HepG2 (cell line): ENCODE measurements around the gene TADA2A. TPM values are rescaled to one million over a fixed set of nuclear protein-coding genes. Genes with fewer than 3 reads are reported as not detected.

Source experiments
- ADNP ChIP-seq: sonication (generic); formaldehyde crosslinking; IDR thresholded peaks from 2 replicates; pipeline ENCODE4 v1.4.0; 2020; ENCODE audit warnings: missing genetic modification reagents
- ATAD3A ChIP-seq: sonication (generic); formaldehyde crosslinking; IDR thresholded peaks from 2 replicates; pipeline ENCODE4 v1.4.0; 2020; ENCODE audit warnings: missing genetic modification reagents
- EHMT2 ChIP-seq: fragments of 200-600 bp; sonication (generic); IDR thresholded peaks from 2 replicates; pipeline ENCODE4 v1.7.0; 2017; ENCODE audit warnings: antibody characterized with exemption, low read depth, low read length, borderline replicate concordance
- JUND ChIP-seq: sonication (generic); formaldehyde crosslinking; IDR thresholded peaks from 2 replicates; pipeline ENCODE4 v1.8.0; 2022; ENCODE audit warnings: mild to moderate bottlenecking, missing genetic modification reagents
- KLF12 ChIP-seq: sonication (generic); formaldehyde crosslinking; IDR thresholded peaks from 2 replicates; pipeline ENCODE4 v1.4.0; 2020; ENCODE audit warnings: missing genetic modification reagents, borderline replicate concordance
- LCORL ChIP-seq, 2 experiments: fragments of 450-650 bp in 1 of 2; sonication (generic) in 1 of 2; formaldehyde crosslinking in 1 of 2; IDR thresholded peaks; 2 replicates each; pipeline versions ENCODE4 v1.5.0 to v1.6.1; 2017 to 2020; ENCODE audit warnings: antibody characterized with exemption in 1 of 2, missing genetic modification reagents in 1 of 2
- MTF1 ChIP-seq: sonication (generic); formaldehyde crosslinking; IDR thresholded peaks from 2 replicates; pipeline ENCODE4 v1.5.0; 2020; ENCODE audit warnings: missing genetic modification reagents
- PITX1 ChIP-seq: sonication (generic); formaldehyde crosslinking; IDR thresholded peaks from 2 replicates; pipeline ENCODE4 v1.5.1; 2020; ENCODE audit warnings: mild to moderate bottlenecking, missing genetic modification reagents
- SRSF1 ChIP-seq: fragments of 200-400 bp; formaldehyde crosslinking; optimal IDR thresholded peaks from 2 replicates; pipeline ENCODE3; 2017; ENCODE audit warnings: mild to moderate bottlenecking, low read depth, low read length, moderate library complexity
- TMF1 ChIP-seq: sonication (generic); formaldehyde crosslinking; IDR thresholded peaks from 2 replicates; pipeline ENCODE4 v1.8.1; 2022; ENCODE audit warnings: low read depth, missing genetic modification reagents
- ZNF33B ChIP-seq: sonication (generic); formaldehyde crosslinking; IDR thresholded peaks from 2 replicates; pipeline ENCODE4 v1.5.1; 2020; ENCODE audit warnings: mild to moderate bottlenecking, missing genetic modification reagents
- ZNF451 ChIP-seq: sonication (generic); formaldehyde crosslinking; IDR thresholded peaks from 2 replicates; pipeline ENCODE4 v1.5.0; 2020; ENCODE audit warnings: mild to moderate bottlenecking, missing genetic modification reagents
- ZNF562 ChIP-seq: sonication (generic); formaldehyde crosslinking; IDR thresholded peaks from 2 replicates; pipeline ENCODE4 v1.8.0; 2022; ENCODE audit warnings: missing genetic modification reagents, borderline replicate concordance
- ZNF629 ChIP-seq: sonication (generic); formaldehyde crosslinking; conservative IDR thresholded peaks from 2 replicates; pipeline ENCODE4 v1.5.0; 2020; ENCODE audit warnings: missing genetic modification reagents
- ZSCAN31 ChIP-seq: sonication (generic); formaldehyde crosslinking; IDR thresholded peaks from 2 replicates; pipeline ENCODE4 v1.5.0; 2020; ENCODE audit warnings: low read depth, mild to moderate bottlenecking, missing genetic modification reagents
- polyA plus RNA-seq, 8 experiments: library from polyadenylated mRNA; depleted of rRNA in 3 of 8; stranded (reverse) in 7 of 8; unstranded in 1 of 8; fragments of >200 nt; fragmentation: Illumina TruSeq in 4 of 8; extraction: Trizol in 4 of 8; gene quantifications; 2 replicates each; pipeline versions ENCODE4 v1.2.1 to v1.2.3, GENCODE V29; 2011 to 2016; ENCODE audit warnings: low read depth in 4 of 8, missing spikeins in 1 of 8, mixed read lengths in 1 of 8; ENCODE audit not compliant: insufficient read depth in 1 of 8
- total RNA-seq, 5 experiments: library from RNA; depleted of rRNA; stranded (reverse); fragments of >200 nt; fragmentation: Illumina TruSeq; extraction: Trizol; gene quantifications; 2 replicates each; pipeline ENCODE4 v1.2.3, GENCODE V29; 2016; ENCODE audit warnings: low read depth in 1 of 5
- TF ChIP-seq, protein P1 (sequence below): sonication (generic); formaldehyde crosslinking; IDR thresholded peaks from 2 replicates; pipeline ENCODE4 v1.4.0; 2020; ENCODE audit warnings: mild to moderate bottlenecking, missing genetic modification reagents
- TF ChIP-seq, protein P2 (sequence below): sonication (generic); formaldehyde crosslinking; conservative IDR thresholded peaks from 2 replicates; pipeline ENCODE4 v1.4.0; 2020; ENCODE audit warnings: missing genetic modification reagents
- TF ChIP-seq, protein P3 (sequence below): sonication (generic); formaldehyde crosslinking; IDR thresholded peaks from 2 replicates; pipeline ENCODE4 v1.5.0; 2020; ENCODE audit warnings: missing genetic modification reagents
- TF ChIP-seq, protein P4 (sequence below): sonication (generic); formaldehyde crosslinking; IDR thresholded peaks from 2 replicates; pipeline ENCODE4 v1.8.0; 2022; ENCODE audit warnings: missing genetic modification reagents, mild to moderate bottlenecking, inconsistent platforms, borderline replicate concordance

TADA2A gene
- total and polyA plus RNA-seq, 2 of the 13 experiments (the other 11 are each of a cell fraction or from before 2014, with no cell fraction given): 8.0 to 14.0 TPM

DNA sequence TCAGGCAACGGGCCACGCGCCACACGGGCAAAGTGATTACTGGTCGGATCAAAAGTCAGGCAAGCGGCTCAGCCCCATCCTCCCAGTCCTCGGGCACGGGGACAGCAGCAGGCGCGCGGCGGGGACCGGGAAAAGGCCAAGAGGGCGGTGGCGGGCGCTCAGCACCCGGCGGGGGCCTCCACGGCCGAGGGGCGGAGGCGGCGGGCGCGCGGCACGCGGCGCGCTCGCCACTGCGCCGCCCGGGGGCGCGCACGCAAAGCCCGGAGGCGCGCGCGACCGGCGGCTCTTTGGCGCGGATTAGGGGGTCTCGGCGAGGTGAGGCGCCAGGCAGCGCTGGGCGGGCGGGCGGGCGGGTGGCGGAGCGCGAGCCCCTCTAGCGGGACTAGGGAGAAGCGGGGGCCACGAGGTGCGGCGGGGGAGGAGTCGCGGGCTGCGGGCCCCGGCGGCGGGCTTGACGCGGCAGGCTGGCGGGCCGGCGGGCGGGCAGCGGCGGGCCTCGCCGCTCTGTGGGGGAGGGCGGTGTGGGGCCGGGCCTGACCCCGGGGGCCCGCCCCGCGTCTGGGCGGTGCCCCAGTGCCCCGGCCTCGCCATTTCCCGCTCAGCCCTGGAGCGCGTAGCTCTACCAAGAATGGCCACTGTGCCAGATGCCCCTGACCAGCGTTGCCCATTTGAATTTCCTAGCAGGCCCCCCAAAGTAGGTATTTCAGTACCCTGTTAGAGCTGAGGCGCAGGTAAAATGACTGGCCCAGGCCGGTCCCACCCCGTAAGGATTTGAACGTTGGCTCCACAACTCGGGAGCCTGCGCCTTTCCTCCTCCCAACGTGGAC lies at the start of gene TADA2A, which contains the start of gene ACACA (continued):
- TF ChIP-seq, protein P1, sequence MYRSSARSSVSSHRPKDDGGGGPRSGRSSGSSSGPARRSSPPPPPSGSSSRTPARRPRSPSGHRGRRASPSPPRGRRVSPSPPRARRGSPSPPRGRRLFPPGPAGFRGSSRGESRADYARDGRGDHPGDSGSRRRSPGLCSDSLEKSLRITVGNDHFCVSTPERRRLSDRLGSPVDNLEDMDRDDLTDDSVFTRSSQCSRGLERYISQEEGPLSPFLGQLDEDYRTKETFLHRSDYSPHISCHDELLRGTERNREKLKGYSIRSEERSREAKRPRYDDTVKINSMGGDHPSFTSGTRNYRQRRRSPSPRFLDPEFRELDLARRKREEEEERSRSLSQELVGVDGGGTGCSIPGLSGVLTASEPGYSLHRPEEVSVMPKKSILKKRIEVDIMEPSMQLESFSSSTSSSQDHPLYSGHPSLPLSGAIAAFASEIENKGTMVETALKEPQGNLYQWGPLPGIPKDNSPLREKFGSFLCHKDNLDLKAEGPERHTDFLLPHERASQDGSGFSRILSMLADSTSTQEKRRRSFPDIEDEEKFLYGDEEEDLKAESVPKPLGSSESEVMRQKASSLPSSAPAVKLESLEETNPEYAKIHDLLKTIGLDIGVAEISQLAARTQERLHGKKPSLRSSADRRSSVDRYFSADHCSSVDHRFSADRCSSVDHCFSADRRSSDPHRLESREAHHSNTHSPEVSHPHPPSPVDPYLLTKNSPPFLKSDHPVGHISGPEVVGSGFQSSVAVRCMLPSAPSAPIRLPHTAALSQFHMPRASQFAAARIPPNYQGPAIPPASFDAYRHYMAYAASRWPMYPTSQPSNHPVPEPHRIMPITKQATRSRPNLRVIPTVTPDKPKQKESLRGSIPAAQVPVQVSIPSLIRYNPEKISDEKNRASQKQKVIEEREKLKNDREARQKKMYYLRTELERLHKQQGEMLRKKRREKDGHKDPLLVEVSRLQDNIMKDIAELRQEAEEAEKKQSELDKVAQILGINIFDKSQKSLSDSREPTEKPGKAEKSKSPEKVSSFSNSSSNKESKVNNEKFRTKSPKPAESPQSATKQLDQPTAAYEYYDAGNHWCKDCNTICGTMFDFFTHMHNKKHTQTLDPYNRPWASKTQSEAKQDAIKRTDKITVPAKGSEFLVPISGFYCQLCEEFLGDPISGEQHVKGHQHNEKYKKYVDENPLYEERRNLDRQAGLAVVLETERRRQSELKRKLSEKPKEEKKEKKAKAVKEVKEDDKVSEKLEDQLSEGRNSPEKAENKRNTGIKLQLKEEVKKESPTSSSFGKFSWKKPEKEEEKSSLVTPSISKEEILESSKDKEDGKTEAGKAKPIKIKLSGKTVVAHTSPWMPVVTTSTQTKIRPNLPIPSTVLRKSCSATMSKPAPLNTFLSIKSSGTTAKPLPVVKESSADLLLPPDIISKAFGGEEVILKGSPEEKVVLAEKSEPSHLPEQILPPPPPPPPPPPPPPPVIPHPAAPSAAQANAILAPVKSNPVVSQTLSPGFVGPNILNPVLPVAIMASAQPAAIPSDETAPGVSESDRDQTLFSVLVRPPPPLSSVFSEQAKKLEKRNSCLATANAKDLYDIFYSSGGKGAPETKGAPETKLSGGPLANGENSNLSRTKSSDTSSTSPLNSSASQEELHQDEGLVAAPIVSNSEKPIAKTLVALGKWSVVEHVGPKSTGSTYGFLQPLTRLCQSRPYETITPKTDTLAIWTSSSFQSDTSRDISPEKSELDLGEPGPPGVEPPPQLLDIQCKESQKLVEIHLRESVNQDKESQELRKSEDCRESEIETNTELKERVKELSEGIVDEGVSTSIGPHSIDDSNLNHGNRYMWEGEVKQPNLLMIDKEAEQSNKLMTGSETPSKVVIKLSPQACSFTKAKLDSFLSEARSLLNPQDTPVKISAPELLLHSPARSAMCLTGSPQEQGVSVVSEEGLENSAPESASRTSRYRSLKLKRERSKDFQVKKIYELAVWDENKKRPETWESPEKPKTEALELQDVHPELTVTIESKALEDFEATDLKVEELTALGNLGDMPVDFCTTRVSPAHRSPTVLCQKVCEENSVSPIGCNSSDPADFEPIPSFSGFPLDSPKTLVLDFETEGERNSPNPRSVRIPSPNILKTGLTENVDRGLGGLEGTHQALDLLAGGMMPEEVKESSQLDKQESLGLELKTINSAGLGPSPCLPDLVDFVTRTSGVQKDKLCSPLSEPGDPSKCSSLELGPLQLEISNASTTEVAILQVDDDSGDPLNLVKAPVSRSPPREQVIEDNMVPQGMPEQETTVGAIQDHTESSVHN (CRISPR knock-in tag): no peak
- TF ChIP-seq ZSCAN31 (no peak), PITX1 (no peak), ADNP (CRISPR knock-in tag) (no peak), ZNF451 (peak; percentile 88), ZNF629 (CRISPR knock-in tag) (no peak), EHMT2 (no peak), TMF1 (CRISPR knock-in tag) (no peak), ATAD3A (no peak), KLF12 (no peak), SRSF1 (peak; percentile 68), MTF1 (CRISPR knock-in tag) (no peak), ZNF33B (CRISPR knock-in tag) (peak; percentile 85; the same call in 1 of the 2 replicates), JUND (CRISPR knock-in tag) (no peak), LCORL (IDR thresholded peaks at IDR 0.05) (no peak), LCORL (CRISPR knock-in tag; IDR thresholded peaks at IDR 0.05) (peak; percentile 3; the same call in 1 of the 2 replicates), ZNF562 (no peak)
- TF ChIP-seq, protein P2, sequence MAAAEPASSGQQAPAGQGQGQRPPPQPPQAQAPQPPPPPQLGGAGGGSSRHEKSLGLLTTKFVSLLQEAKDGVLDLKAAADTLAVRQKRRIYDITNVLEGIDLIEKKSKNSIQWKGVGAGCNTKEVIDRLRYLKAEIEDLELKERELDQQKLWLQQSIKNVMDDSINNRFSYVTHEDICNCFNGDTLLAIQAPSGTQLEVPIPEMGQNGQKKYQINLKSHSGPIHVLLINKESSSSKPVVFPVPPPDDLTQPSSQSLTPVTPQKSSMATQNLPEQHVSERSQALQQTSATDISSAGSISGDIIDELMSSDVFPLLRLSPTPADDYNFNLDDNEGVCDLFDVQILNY: 0 out of 2 replicates have a peak, but pooled peaks have one; percentile 51
- TF ChIP-seq, protein P3, sequence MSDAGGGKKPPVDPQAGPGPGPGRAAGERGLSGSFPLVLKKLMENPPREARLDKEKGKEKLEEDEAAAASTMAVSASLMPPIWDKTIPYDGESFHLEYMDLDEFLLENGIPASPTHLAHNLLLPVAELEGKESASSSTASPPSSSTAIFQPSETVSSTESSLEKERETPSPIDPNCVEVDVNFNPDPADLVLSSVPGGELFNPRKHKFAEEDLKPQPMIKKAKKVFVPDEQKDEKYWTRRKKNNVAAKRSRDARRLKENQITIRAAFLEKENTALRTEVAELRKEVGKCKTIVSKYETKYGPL (CRISPR knock-in tag): no peak
- TF ChIP-seq, protein P4, sequence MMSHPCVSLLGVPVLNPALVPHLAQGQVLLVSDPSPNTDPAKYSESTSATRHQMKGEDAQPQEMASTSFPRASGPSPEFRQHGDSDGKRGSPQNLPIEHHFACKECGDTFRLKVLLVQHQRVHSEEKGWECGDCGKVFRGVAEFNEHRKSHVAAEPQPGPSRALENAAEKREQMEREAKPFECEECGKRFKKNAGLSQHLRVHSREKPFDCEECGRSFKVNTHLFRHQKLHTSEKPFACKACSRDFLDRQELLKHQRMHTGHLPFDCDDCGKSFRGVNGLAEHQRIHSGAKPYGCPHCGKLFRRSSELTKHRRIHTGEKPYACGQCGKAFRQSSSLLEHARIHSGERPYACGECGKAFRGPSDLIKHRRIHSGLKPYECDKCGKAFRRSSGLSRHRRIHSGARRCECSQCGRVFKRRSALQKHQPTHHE: peak; percentile 49
